Loucy (cell line): ENCODE measurements around the gene MAFB.

Experiments
- EZH2phosphoT487 ChIP-seq: fragments of 200-600 bp; IDR thresholded peaks from 2 replicates; pipeline ENCODE4 v1.6.1; 2018; ENCODE audit warnings: antibody characterized with exemption, mild to moderate bottlenecking, moderate library complexity, borderline replicate concordance
- TF ChIP-seq, protein P1 (sequence below): fragments of 200-600 bp; sonication (generic); conservative IDR thresholded peaks from 2 replicates; pipeline ENCODE4 v1.5.1; 2014; ENCODE audit warnings: mild to moderate bottlenecking, antibody characterized with exemption, low read length

DNA sequence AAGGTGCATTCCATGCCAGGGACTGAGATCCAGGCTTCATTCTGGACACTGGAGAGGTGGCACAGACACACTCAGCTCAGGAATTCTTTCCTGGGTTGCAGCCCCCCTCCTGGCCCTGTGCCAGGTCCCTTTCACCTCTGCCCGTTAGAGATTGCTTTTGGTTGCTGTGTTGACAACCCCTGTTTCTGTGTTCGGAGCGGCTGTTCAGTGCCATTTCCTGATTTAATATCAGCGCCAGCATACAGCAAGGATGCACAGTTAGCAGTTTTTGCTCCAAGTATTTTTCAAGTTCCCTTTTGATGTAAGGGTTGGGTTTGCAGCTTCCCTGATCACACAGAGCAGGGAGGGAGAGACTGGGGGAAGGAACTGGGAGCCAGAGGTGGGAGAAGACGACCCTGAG lies 8.5 kb upstream of the MAFB start:
- TF ChIP-seq, protein P1, sequence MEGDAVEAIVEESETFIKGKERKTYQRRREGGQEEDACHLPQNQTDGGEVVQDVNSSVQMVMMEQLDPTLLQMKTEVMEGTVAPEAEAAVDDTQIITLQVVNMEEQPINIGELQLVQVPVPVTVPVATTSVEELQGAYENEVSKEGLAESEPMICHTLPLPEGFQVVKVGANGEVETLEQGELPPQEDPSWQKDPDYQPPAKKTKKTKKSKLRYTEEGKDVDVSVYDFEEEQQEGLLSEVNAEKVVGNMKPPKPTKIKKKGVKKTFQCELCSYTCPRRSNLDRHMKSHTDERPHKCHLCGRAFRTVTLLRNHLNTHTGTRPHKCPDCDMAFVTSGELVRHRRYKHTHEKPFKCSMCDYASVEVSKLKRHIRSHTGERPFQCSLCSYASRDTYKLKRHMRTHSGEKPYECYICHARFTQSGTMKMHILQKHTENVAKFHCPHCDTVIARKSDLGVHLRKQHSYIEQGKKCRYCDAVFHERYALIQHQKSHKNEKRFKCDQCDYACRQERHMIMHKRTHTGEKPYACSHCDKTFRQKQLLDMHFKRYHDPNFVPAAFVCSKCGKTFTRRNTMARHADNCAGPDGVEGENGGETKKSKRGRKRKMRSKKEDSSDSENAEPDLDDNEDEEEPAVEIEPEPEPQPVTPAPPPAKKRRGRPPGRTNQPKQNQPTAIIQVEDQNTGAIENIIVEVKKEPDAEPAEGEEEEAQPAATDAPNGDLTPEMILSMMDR, result no peak
- no peak for TF ChIP-seq EZH2phosphoT487
